Measurements from ENCODE around the gene FAM184B.

Gene FAM184B

GRCh38 chr4:17807446-17807845 is 26.0 kb upstream of the FAM184B start:
- Histone ChIP-seq H3K27me3 (ENCODE audit: control insufficient read depth, insufficient read depth, low read length) (no peaks in the 10 kb centered on the region), H3K9me3 (ENCODE audit: control insufficient read depth, low read depth, low read length) (no peaks in the 10 kb centered on the region), H3K27ac (ENCODE audit: low read length) (no peak overlapping the region), H3K4me1 (ENCODE audit: control insufficient read depth, low read depth, low read length) (peaks cover 10% of the 10 kb centered on the region), H3K9ac (ENCODE audit: low read length) (no peak overlapping the region), H3K4me3 (ENCODE audit: low read length) (no peak overlapping the region), H3K36me3 (ENCODE audit: control insufficient read depth, low read depth, low read length) (peaks cover 39% of the 10 kb centered on the region)

GRCh38 chr4:17805580-17806155 is 24.2 kb upstream of the FAM184B start:
- Histone ChIP-seq H3K36me3 (ENCODE audit: control insufficient read depth, low read depth, low read length) (peaks cover 50% of the 10 kb centered on the region), H3K4me1 (ENCODE audit: control insufficient read depth, low read depth, low read length) (peaks cover 10% of the 10 kb centered on the region), H3K27me3 (ENCODE audit: control insufficient read depth, insufficient read depth, low read length) (no peaks in the 10 kb centered on the region), H3K9ac (ENCODE audit: low read length) (no peak overlapping the region), H3K27ac (ENCODE audit: low read length) (no peak overlapping the region), H3K9me3 (ENCODE audit: control insufficient read depth, low read depth, low read length) (no peaks in the 10 kb centered on the region), H3K4me3 (ENCODE audit: low read length) (no peak overlapping the region)

GRCh38 chr4:17797808-17798207 is 16.4 kb upstream of the FAM184B start:
- no peak overlapping the region for H3K4me3 ChIP-seq (ENCODE audit: low read length)
- H3K27ac ChIP-seq (ENCODE audit: low read length): no peak overlapping the region
- peaks cover 29% of the 10 kb centered on the region for H3K36me3 ChIP-seq (ENCODE audit: control insufficient read depth, low read depth, low read length)

DNA sequence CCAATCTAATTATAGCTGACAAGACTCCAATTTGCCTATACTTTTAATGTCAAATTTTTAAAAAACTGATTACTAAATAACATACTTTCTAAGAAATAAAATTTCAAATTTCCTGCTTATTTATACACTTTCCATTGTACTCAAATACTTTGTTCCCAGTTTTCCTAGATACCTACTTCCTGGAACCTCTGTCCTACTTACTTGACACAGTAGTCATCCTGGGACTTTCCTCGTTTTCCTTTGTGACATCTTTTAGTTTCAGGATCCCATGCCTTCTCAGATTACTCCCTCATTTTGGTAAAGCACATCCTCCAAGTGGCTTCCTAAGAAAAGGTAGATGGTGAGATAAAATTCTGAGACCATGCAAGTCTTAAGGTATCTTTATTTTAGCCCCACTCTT is 13.3 kb upstream of the FAM184B start:
- Histone ChIP-seq H3K36me3 (ENCODE audit: control insufficient read depth, low read depth, low read length) (peaks cover 8% of the 10 kb centered on the region), H3K9me3 (ENCODE audit: control insufficient read depth, low read depth, low read length) (no peaks in the 10 kb centered on the region), H3K27ac (ENCODE audit: low read length) (no peak overlapping the region), H3K9ac (ENCODE audit: low read length) (no peak overlapping the region), H3K4me1 (ENCODE audit: control insufficient read depth, low read depth, low read length) (no peaks in the 10 kb centered on the region), H3K4me3 (ENCODE audit: low read length) (no peak overlapping the region), H3K27me3 (ENCODE audit: control insufficient read depth, insufficient read depth, low read length) (no peaks in the 10 kb centered on the region)

More at GRCh38 chr4:17797808-17798207, 16.4 kb upstream of the FAM184B start:
- no peak overlapping the region for H3K9ac ChIP-seq (ENCODE audit: low read length)
- no peaks in the 10 kb centered on the region for H3K9me3 ChIP-seq (ENCODE audit: control insufficient read depth, low read depth, low read length)
- no peaks in the 10 kb centered on the region for H3K27me3 ChIP-seq (ENCODE audit: control insufficient read depth, insufficient read depth, low read length)
- no peaks in the 10 kb centered on the region for H3K4me1 ChIP-seq (ENCODE audit: control insufficient read depth, low read depth, low read length)

DNA sequence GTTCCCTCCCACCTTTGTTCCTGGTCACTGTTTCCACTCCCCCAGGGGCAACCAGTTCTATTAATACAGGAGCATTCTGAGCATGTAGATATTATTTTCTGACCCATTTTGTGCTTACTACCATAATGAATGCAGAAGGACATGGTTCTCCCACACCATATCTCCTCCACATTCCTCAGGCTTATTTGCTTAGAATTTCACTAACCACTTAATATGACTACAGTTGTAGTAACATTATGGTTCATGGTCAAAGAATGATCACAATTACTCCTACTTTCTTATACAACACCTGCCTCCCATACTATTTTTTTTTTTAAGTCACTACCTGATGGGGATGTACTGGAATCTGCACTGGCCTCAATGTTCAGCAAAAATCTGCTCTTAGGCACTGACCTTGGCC is 7.5 kb upstream of the FAM184B start:
- Histone ChIP-seq H3K9me3 (ENCODE audit: control insufficient read depth, low read depth, low read length) (no peaks in the 10 kb centered on the region), H3K36me3 (ENCODE audit: control insufficient read depth, low read depth, low read length) (peaks cover 4% of the 10 kb centered on the region), H3K27me3 (ENCODE audit: control insufficient read depth, insufficient read depth, low read length) (no peaks in the 10 kb centered on the region), H3K27ac (ENCODE audit: low read length) (no peak overlapping the region), H3K4me1 (ENCODE audit: control insufficient read depth, low read depth, low read length) (no peaks in the 10 kb centered on the region), H3K9ac (ENCODE audit: low read length) (no peak overlapping the region), H3K4me3 (ENCODE audit: low read length) (no peak overlapping the region)

GRCh38 chr4:17787315-17787714 is 5.9 kb upstream of the FAM184B start:
- Histone ChIP-seq H3K4me1 (ENCODE audit: control insufficient read depth, low read depth, low read length) (no peaks in the 10 kb centered on the region), H3K9me3 (ENCODE audit: control insufficient read depth, low read depth, low read length) (no peaks in the 10 kb centered on the region), H3K27ac (ENCODE audit: low read length) (no peak overlapping the region), H3K27me3 (ENCODE audit: control insufficient read depth, insufficient read depth, low read length) (peaks cover 14% of the 10 kb centered on the region), H3K4me3 (ENCODE audit: low read length) (no peak overlapping the region), H3K36me3 (ENCODE audit: control insufficient read depth, low read depth, low read length) (no peaks in the 10 kb centered on the region), H3K9ac (ENCODE audit: low read length) (no peak overlapping the region)

DNA sequence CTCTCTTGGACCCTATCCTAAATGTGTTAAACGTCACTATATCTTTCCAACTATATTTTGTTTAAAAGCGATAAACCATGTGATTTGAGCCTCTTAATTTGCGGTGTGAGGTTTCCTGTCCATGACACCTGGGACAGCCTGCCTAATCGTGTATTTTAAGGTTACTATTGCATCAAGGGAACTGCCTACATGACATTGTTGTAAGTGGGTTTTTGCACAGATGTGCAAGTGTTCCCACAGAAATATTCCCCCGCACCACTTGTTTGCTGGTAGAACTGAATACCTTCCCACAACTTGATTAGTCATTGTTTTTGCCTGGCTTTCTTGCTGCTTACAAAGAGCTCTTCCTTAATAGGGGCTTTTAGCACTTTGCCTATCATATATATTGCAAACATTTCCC is 5.1 kb upstream of the FAM184B start:
- Histone ChIP-seq H3K4me1 (ENCODE audit: control insufficient read depth, low read depth, low read length) (no peaks in the 10 kb centered on the region), H3K27me3 (ENCODE audit: control insufficient read depth, insufficient read depth, low read length) (peaks cover 21% of the 10 kb centered on the region), H3K36me3 (ENCODE audit: control insufficient read depth, low read depth, low read length) (no peaks in the 10 kb centered on the region), H3K9ac (ENCODE audit: low read length) (no peak overlapping the region), H3K9me3 (ENCODE audit: control insufficient read depth, low read depth, low read length) (no peaks in the 10 kb centered on the region), H3K27ac (ENCODE audit: low read length) (no peak overlapping the region), H3K4me3 (ENCODE audit: low read length) (no peak overlapping the region)

DNA sequence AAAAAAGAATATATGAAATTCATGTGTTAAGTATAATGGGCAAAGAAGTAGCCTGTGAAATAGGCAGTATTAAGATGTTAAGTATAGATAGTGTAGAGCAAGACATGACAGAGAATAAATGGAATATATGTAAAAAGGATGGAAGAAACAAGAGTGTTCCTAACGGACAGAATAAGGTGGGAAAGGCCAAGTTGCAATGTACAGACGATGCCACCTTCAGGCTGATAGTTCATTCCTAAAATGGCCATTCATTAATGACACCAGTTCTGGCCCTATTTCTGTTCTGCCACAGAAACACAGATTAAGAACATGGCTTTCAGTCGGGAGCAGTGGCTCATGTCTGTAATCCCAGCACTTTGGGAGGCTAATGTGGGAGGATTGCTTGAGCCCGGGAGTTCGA is 4.4 kb upstream of the FAM184B start:
- no peaks in the 10 kb centered on the region for H3K36me3 ChIP-seq (ENCODE audit: control insufficient read depth, low read depth, low read length)
- no peak overlapping the region for H3K4me3 ChIP-seq (ENCODE audit: low read length)
- H3K9me3 ChIP-seq (ENCODE audit: control insufficient read depth, low read depth, low read length): no peaks in the 10 kb centered on the region
- peaks cover 28% of the 10 kb centered on the region for H3K27me3 ChIP-seq (ENCODE audit: control insufficient read depth, insufficient read depth, low read length)
- H3K9ac ChIP-seq (ENCODE audit: low read length): no peak overlapping the region
- no peak overlapping the region for H3K27ac ChIP-seq (ENCODE audit: low read length)
- no peaks in the 10 kb centered on the region for H3K4me1 ChIP-seq (ENCODE audit: control insufficient read depth, low read depth, low read length)

DNA sequence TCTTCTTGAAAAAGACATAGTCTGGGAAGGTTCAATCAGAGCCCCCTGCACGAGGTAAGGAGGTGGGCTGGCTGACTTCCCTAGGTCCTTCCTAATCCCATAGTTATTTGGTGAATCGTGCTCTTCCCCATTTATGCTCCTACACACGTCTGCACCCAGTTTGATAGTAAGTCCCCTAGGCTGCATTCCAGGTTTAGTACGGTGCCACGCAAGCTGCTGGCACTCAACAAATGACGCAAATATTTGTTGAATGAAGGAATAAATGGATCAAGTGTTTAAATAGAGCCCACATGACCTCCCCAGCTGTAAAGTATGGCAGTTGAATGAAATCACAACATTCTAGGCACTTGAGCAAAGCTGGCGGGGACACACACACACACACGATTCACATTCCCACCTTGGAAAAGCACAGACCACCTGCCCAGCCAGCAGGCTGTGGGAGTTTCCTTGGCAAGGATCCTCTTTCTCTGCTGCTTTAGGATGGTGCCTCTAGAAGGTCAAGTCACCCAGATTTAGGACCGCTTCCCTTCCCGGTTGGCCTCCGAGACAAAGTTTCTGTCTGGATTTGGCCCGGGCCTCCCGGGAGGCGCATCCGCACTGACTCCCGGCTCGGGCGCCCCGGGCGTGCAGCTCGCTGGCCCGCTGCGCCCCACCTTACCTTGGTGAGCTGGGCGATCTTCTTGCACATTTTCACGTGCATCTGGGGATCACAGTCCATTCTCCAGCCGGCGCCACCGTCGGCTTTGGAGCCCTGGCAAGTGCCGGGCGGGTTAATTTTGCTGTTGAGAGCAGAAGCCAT is 721 bp downstream of the FAM184B start:
- Histone ChIP-seq H3K9me3 (ENCODE audit: control insufficient read depth, low read depth, low read length) (no peaks in the 10 kb centered on the region), H3K27ac (ENCODE audit: low read length) (no peak overlapping the region), H3K9ac (ENCODE audit: low read length) (peak overlapping the region; percentile 28), H3K4me3 (ENCODE audit: low read length) (peak overlapping the region; percentile 56), H3K4me1 (ENCODE audit: control insufficient read depth, low read depth, low read length) (no peaks in the 10 kb centered on the region), H3K27me3 (ENCODE audit: control insufficient read depth, insufficient read depth, low read length) (peaks cover 51% of the 10 kb centered on the region), H3K36me3 (ENCODE audit: control insufficient read depth, low read depth, low read length) (no peaks in the 10 kb centered on the region)

- H3K27me3 ChIP-seq (ENCODE audit: control insufficient read depth, insufficient read depth, low read length): peaks cover 49% of the 10 kb centered on the region
- no peaks in the 10 kb centered on the region for H3K36me3 ChIP-seq (ENCODE audit: control insufficient read depth, low read depth, low read length)
Observed at GRCh38 chr4:17778431-17778830, 3.0 kb downstream of the FAM184B start.

DNA sequence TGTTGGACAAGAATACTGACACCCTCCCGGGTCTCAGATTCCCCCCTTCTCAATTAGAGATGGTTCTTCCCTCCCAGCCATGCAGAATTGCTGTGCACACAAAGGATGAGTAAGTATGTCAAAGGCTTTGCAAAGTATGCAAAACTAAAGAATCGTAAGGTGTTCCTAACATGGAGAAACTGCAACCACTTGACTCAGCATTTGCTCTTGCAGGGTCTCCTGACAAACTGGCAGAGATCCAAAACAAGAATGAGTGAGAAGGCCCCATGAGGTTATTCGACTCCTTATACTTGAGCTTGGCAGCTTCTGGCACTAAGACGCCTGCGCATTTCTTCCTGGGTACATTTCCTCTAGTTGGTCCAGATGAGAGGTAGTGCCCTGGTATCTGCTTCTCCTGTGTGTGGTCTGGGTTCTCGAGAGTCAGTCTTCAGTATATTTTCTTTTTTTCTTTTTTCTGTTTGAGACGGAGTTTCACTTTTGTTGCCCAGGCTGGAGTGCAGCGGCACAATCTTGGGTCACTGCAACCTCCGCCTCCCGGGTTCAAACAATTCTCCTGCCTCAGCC is 8.2 kb downstream of the FAM184B start:
- Histone ChIP-seq H3K36me3 (ENCODE audit: control insufficient read depth, low read depth, low read length) (no peaks in the 10 kb centered on the region), H3K27ac (ENCODE audit: low read length) (no peak overlapping the region), H3K27me3 (ENCODE audit: control insufficient read depth, insufficient read depth, low read length) (no peaks in the 10 kb centered on the region), H3K9me3 (ENCODE audit: control insufficient read depth, low read depth, low read length) (no peaks in the 10 kb centered on the region), H3K4me3 (ENCODE audit: low read length) (no peak overlapping the region), H3K9ac (ENCODE audit: low read length) (no peak overlapping the region), H3K4me1 (ENCODE audit: control insufficient read depth, low read depth, low read length) (no peaks in the 10 kb centered on the region)

More at GRCh38 chr4:17778431-17778830, 3.0 kb downstream of the FAM184B start:
- Histone ChIP-seq H3K9ac (ENCODE audit: low read length) (no peak overlapping the region), H3K9me3 (ENCODE audit: control insufficient read depth, low read depth, low read length) (no peaks in the 10 kb centered on the region), H3K4me1 (ENCODE audit: control insufficient read depth, low read depth, low read length) (no peaks in the 10 kb centered on the region), H3K27ac (ENCODE audit: low read length) (no peak overlapping the region), H3K4me3 (ENCODE audit: low read length) (no peak overlapping the region)
